IMR-90 (cell line): ENCODE measurements around the gene PIK3CA.

Experiments used
- BHLHE40 ChIP-seq: fragments of 150-350 bp; IDR thresholded peaks from 2 replicates; pipeline ENCODE4 v1.6.1; 2016; ENCODE audit warnings: mild to moderate bottlenecking, low read depth, low read length
- MAZ ChIP-seq: IDR thresholded peaks from 2 replicates; pipeline ENCODE4 v1.6.1; 2012; ENCODE audit warnings: low read depth, mild to moderate bottlenecking, low read length, improper control_type of control experiment, moderate library complexity, borderline replicate concordance
- NFE2L2 ChIP-seq: fragments of 150-350 bp; IDR thresholded peaks from 2 replicates; pipeline ENCODE4 v1.6.1; 2016; ENCODE audit warnings: low read depth, mild to moderate bottlenecking, low read length
- POLR2A ChIP-seq: IDR thresholded peaks from 2 replicates; pipeline ENCODE4 v1.6.1; 2012; ENCODE audit warnings: mild to moderate bottlenecking, low read depth, low read length
- RAD21 ChIP-seq: IDR thresholded peaks from 2 replicates; pipeline ENCODE4 v1.6.1; 2012; ENCODE audit warnings: low read length, improper control_type of control experiment
- RFX5 ChIP-seq: IDR thresholded peaks from 2 replicates; pipeline ENCODE4 v1.8.0; 2012; ENCODE audit warnings: low read depth, mild to moderate bottlenecking, low read length, moderate library complexity
- SMC3 ChIP-seq: fragments of 150-350 bp; IDR thresholded peaks from 2 replicates; pipeline ENCODE4 v1.6.1; 2016; ENCODE audit warnings: low read depth, mild to moderate bottlenecking, antibody characterized with exemption, low read length, moderate library complexity
- TF ChIP-seq, protein P1 (sequence below): conservative IDR thresholded peaks from 2 replicates; pipeline ENCODE4 v1.5.1; 2012; ENCODE audit warnings: mild to moderate bottlenecking, low read depth, low read length, improper control_type of control experiment
- TF ChIP-seq, protein P2 (sequence below): fragments of 150-350 bp; IDR thresholded peaks from 2 replicates; pipeline ENCODE4 v1.6.1; 2017; ENCODE audit warnings: mild to moderate bottlenecking, antibody characterized with exemption, low read length, low read depth

DNA sequence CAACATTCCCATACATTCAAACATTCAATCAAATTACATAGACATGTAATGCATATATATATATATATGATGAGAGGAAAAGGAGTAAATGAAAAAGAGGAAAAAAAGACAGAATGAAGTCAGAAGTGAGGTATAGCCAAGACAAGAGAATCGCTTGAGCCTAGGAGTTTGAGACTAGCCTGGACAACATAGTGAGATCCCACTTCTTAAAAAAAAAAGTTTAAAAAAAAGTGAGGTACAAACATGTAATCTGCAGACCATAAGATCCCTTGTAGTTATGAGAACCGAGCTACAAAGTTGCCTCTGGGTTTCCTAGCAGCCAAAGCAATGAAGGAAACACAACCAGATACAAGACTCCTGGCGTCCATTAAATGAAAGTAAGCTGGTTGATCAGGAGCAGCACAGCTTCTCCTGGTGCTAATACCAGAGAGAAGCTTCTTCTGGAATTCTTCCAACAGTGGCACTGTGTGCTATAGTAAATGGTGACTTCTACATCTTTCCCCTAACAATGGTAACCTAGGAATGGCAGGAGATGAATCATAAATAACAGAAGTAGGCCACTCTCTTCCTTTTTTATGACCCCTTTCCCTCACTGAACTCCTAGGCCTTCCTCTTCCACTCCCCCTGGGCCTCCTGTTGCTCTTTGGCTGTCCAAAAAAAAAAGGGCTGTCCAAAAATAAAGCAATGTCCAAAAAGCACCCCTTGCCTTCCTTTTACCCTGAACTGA, 99.3 kb downstream of the PIK3CA start:
- TF ChIP-seq, protein P1, sequence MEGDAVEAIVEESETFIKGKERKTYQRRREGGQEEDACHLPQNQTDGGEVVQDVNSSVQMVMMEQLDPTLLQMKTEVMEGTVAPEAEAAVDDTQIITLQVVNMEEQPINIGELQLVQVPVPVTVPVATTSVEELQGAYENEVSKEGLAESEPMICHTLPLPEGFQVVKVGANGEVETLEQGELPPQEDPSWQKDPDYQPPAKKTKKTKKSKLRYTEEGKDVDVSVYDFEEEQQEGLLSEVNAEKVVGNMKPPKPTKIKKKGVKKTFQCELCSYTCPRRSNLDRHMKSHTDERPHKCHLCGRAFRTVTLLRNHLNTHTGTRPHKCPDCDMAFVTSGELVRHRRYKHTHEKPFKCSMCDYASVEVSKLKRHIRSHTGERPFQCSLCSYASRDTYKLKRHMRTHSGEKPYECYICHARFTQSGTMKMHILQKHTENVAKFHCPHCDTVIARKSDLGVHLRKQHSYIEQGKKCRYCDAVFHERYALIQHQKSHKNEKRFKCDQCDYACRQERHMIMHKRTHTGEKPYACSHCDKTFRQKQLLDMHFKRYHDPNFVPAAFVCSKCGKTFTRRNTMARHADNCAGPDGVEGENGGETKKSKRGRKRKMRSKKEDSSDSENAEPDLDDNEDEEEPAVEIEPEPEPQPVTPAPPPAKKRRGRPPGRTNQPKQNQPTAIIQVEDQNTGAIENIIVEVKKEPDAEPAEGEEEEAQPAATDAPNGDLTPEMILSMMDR, result no peak
- no peak for TF ChIP-seq SMC3
- no peak for TF ChIP-seq BHLHE40
- TF ChIP-seq NFE2L2, result no peak
- TF ChIP-seq MAZ, result no peak
- no peak for TF ChIP-seq RFX5
- TF ChIP-seq, protein P2, sequence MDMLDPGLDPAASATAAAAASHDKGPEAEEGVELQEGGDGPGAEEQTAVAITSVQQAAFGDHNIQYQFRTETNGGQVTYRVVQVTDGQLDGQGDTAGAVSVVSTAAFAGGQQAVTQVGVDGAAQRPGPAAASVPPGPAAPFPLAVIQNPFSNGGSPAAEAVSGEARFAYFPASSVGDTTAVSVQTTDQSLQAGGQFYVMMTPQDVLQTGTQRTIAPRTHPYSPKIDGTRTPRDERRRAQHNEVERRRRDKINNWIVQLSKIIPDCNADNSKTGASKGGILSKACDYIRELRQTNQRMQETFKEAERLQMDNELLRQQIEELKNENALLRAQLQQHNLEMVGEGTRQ, result no peak
- no peak for TF ChIP-seq RAD21
- TF ChIP-seq POLR2A, result no peak
